ENCODE data around the gene VIL1. TPM values are rescaled to one million over a fixed set of nuclear protein-coding genes. Genes with fewer than 3 reads are reported as not detected.
A peak's percentile ranks its signal among the peaks of the same experiment; 100 is the strongest.

The VIL1 gene
- total and polyA plus RNA-seq, 2 of the 13 experiments (the other 11 are each of a cell fraction or from before 2014, with no cell fraction given), result 287 to 301 TPM

DNA sequence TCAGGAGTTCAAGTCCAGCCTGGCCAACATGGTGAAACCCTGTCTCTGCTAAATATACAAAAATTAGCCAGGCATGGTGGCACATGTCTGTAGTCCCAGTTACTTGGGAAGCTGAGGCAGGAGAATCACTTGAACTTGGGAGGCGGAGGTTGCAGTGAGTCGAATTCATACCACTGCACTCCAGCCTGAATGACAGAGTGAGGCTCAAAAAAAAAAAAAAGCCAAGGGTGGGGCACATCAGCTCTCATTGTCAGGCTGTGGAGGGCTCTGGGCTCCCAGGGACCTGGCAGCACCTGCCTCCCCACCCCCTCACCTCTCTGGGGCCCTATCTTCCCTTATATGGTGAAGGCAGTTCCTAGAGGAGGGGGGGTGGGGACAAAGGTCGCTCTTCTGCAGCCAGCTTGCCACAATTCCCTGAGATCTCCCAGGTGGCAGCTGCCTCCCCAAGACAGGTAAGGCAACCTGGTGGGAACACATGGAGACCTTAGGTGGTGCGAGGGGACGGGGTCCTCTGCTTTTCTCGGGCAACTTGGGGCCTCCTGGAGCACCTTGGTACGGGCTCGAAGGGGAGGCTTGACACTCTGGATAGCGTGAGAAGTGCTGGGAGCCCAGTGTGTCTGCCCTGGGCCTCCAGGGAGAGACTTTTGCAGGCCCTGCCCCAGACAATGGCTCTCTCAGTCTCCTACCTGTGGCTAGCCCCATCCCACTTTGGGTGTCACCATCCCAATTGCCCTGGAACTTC, at the start of gene VIL1 (continued):
- TF ChIP-seq, protein P1, sequence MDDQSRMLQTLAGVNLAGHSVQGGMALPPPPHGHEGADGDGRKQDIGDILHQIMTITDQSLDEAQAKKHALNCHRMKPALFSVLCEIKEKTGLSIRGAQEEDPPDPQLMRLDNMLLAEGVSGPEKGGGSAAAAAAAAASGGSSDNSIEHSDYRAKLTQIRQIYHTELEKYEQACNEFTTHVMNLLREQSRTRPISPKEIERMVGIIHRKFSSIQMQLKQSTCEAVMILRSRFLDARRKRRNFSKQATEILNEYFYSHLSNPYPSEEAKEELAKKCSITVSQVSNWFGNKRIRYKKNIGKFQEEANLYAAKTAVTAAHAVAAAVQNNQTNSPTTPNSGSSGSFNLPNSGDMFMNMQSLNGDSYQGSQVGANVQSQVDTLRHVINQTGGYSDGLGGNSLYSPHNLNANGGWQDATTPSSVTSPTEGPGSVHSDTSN (CRISPR knock-in tag; IDR thresholded peaks at IDR 0.05; ENCODE audit: borderline replicate concordance), result no peak
- TF ChIP-seq PLRG1 (conservative IDR thresholded peaks at IDR 0.05), result no peak
- TF ChIP-seq ZNF572 (CRISPR knock-in tag; IDR thresholded peaks at IDR 0.05), result no peak
- TF ChIP-seq IKZF1 (IDR thresholded peaks at IDR 0.05), result no peak
- TF ChIP-seq, protein P2, sequence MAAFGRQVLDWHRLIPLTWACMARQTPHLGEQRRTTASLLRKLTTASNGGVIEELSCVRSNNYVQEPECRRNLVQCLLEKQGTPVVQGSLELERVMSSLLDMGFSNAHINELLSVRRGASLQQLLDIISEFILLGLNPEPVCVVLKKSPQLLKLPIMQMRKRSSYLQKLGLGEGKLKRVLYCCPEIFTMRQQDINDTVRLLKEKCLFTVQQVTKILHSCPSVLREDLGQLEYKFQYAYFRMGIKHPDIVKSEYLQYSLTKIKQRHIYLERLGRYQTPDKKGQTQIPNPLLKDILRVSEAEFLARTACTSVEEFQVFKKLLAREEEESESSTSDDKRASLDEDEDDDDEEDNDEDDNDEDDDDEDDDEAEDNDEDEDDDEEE (CRISPR knock-in tag; IDR thresholded peaks at IDR 0.05), result peak; percentile 69; the same call in 1 of the 2 replicates
- no peak for TF ChIP-seq ZNF660 (CRISPR knock-in tag; IDR thresholded peaks at IDR 0.05; ENCODE audit: borderline replicate concordance, low read depth)
- TF ChIP-seq SSRP1 (CRISPR knock-in tag; IDR thresholded peaks at IDR 0.05), result 0 out of 2 replicates have a peak, but pooled peaks have one; percentile 55
- TF ChIP-seq, protein P3, sequence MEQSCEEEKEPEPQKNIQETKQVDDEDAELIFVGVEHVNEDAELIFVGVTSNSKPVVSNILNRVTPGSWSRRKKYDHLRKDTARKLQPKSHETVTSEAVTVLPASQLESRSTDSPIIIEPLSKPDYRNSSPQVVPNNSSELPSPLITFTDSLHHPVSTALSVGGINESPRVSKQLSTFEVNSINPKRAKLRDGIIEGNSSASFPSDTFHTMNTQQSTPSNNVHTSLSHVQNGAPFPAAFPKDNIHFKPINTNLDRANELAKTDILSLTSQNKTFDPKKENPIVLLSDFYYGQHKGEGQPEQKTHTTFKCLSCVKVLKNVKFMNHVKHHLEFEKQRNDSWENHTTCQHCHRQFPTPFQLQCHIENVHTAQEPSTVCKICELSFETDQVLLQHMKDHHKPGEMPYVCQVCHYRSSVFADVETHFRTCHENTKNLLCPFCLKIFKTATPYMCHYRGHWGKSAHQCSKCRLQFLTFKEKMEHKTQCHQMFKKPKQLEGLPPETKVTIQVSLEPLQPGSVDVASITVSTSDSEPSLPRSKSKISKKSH (CRISPR knock-in tag; IDR thresholded peaks at IDR 0.05; ENCODE audit: borderline replicate concordance), result no peak
- TF ChIP-seq ZNF7 (CRISPR knock-in tag; IDR thresholded peaks at IDR 0.05), result 0 out of 2 replicates have a peak, but pooled peaks have one; percentile 32
- TF ChIP-seq, protein P4, sequence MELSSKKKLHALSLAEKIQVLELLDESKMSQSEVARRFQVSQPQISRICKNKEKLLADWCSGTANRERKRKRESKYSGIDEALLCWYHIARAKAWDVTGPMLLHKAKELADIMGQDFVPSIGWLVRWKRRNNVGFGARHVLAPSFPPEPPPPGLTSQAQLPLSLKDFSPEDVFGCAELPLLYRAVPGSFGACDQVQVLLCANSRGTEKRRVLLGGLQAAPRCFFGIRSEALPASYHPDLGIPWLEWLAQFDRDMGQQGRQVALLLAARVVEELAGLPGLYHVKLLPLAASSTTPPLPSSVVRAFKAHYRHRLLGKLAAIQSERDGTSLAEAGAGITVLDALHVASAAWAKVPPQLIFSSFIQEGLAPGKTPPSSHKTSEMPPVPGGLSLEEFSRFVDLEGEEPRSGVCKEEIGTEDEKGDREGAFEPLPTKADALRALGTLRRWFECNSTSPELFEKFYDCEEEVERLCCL (CRISPR knock-in tag; IDR thresholded peaks at IDR 0.05; ENCODE audit: borderline replicate concordance), result no peak; the same call in 1 of the 2 replicates
- TF ChIP-seq, protein P5, sequence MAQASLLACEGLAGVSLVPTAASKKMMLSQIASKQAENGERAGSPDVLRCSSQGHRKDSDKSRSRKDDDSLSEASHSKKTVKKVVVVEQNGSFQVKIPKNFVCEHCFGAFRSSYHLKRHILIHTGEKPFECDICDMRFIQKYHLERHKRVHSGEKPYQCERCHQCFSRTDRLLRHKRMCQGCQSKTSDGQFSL (CRISPR knock-in tag; IDR thresholded peaks at IDR 0.05), result peak; percentile 94
- peak; percentile 52; the same call in 1 of the 2 replicates for TF ChIP-seq KMT2B (CRISPR knock-in tag; IDR thresholded peaks at IDR 0.05)
- no peak for TF ChIP-seq MTA3 (CRISPR knock-in tag; IDR thresholded peaks at IDR 0.05)
- TF ChIP-seq SOX13 (IDR thresholded peaks at IDR 0.05), result peak; percentile 55; the same call in 1 of the 2 replicates
- peak in 1 of 2 experiments; percentile 73; a peak in 2 of 4 replicates for TF ChIP-seq SOX13 (CRISPR knock-in tag; conservative IDR thresholded peaks at IDR 0.05 in 1 of 2, IDR thresholded peaks at IDR 0.05 in 1 of 2)
- TF ChIP-seq NFE2L2 (IDR thresholded peaks at IDR 0.05; ENCODE audit: low read length), result no peak
- TF ChIP-seq NFATC3 (CRISPR knock-in tag; IDR thresholded peaks at IDR 0.05), result no peak; the same call in 1 of the 2 replicates
- TF ChIP-seq ZNF350 (CRISPR knock-in tag; IDR thresholded peaks at IDR 0.05; ENCODE audit: borderline replicate concordance, low read depth), result peak; percentile 69; the same call in 1 of the 2 replicates
- peak; percentile 41 for TF ChIP-seq ZNF883 (CRISPR knock-in tag; IDR thresholded peaks at IDR 0.05; ENCODE audit: not compliant biosample characterization)
- TF ChIP-seq RCOR2 (CRISPR knock-in tag; IDR thresholded peaks at IDR 0.05), result peak; percentile 63; the same call in 1 of the 2 replicates
- peak; percentile 65; the same call in 1 of the 2 replicates for TF ChIP-seq TSC22D2 (CRISPR knock-in tag; IDR thresholded peaks at IDR 0.05; ENCODE audit: borderline replicate concordance)
- no peak for TF ChIP-seq ELF4 (CRISPR knock-in tag; IDR thresholded peaks at IDR 0.05; ENCODE audit: borderline replicate concordance)
- peak; percentile 44; the same call in 1 of the 2 replicates for TF ChIP-seq MEIS2 (CRISPR knock-in tag; IDR thresholded peaks at IDR 0.05)
- TF ChIP-seq ZNF430 (CRISPR knock-in tag; IDR thresholded peaks at IDR 0.05), result peak; percentile 79; the same call in 1 of the 2 replicates
- no peak for TF ChIP-seq ZNF180 (CRISPR knock-in tag; IDR thresholded peaks at IDR 0.05; ENCODE audit: borderline replicate concordance, low read depth)

All from HepG2 (cell line).